Astrocyte (in vitro differentiated cells and primary cell): ENCODE measurements around the gene METTL3. TPM values are rescaled to one million over a fixed set of nuclear protein-coding genes. Genes with fewer than 3 reads are reported as not detected.
A peak's percentile ranks its signal among the peaks of the same experiment; 100 is the strongest.

ENCODE experiments used
- DNase-seq: peaks from one replicate; pipeline ENCODE4 v3.0.0-alpha.2; 2010; ENCODE audit warnings: low read depth
- FAIRE-seq: peaks from 2 replicates; lab custom pipeline; 2011; peaks lifted over from hg19 to GRCh38; lab: Jason Lieb, UNC
- H2AFZ ChIP-seq: 2 replicates; pipeline ENCODE4 v1.6.0; 2012; ENCODE audit warnings: low read depth, low read length, inconsistent platforms
- H3K27ac ChIP-seq: 2 replicates; pipeline ENCODE4 v1.5.1; 2011; ENCODE audit warnings: low read depth, low read length, inconsistent platforms
- H3K27me3 ChIP-seq: 2 replicates; pipeline ENCODE4 v1.6.0; 2011; ENCODE audit warnings: low read length, inconsistent platforms; ENCODE audit not compliant: insufficient read depth
- H3K36me3 ChIP-seq: 2 replicates; pipeline ENCODE4 v1.5.1; 2011; ENCODE audit warnings: low read length, inconsistent platforms; ENCODE audit not compliant: insufficient read depth
- H3K4me1 ChIP-seq: 2 replicates; pipeline ENCODE4 v1.5.1; 2011; ENCODE audit warnings: low read length, inconsistent platforms; ENCODE audit not compliant: insufficient read depth
- H3K4me2 ChIP-seq: 2 replicates; pipeline ENCODE4 v1.6.0; 2012; ENCODE audit warnings: low read length, inconsistent platforms
- H3K4me3 ChIP-seq: 2 replicates; pipeline ENCODE4 v1.5.1; 2011; ENCODE audit warnings: low read depth, mild to moderate bottlenecking, low read length, inconsistent platforms; ENCODE audit not compliant: insufficient read depth
- H3K79me2 ChIP-seq: 2 replicates; pipeline ENCODE4 v1.6.0; 2012; ENCODE audit warnings: mild to moderate bottlenecking, low read length, inconsistent platforms; ENCODE audit not compliant: insufficient read depth
- H3K9ac ChIP-seq: 2 replicates; pipeline ENCODE4 v1.6.0; 2012; ENCODE audit warnings: mild to moderate bottlenecking, low read length, inconsistent platforms
- H3K9me3 ChIP-seq: 2 replicates; pipeline ENCODE4 v1.5.1; 2012; ENCODE audit warnings: low read depth, mild to moderate bottlenecking, low read length, inconsistent platforms; ENCODE audit not compliant: insufficient read depth
- H4K20me1 ChIP-seq: 2 replicates; pipeline ENCODE4 v1.6.0; 2012; ENCODE audit warnings: low read length, inconsistent platforms; ENCODE audit not compliant: insufficient read depth
- H3K27ac Mint-ChIP-seq: one replicate; pipeline ENCODE4 v1.8.0; 2021; ENCODE audit warnings: mild to moderate bottlenecking, mixed read lengths; ENCODE audit not compliant: unreplicated experiment
- H3K27me3 Mint-ChIP-seq: one replicate; pipeline ENCODE4 v1.8.0; 2021; ENCODE audit warnings: low read depth, mixed read lengths; ENCODE audit not compliant: unreplicated experiment
- H3K36me3 Mint-ChIP-seq: one replicate; pipeline ENCODE4 v1.8.0; 2021; ENCODE audit warnings: low read depth, mixed read lengths; ENCODE audit not compliant: unreplicated experiment
- H3K4me1 Mint-ChIP-seq: one replicate; pipeline ENCODE4 v1.8.0; 2021; ENCODE audit warnings: low read depth, mixed read lengths; ENCODE audit not compliant: unreplicated experiment
- H3K4me3 Mint-ChIP-seq: one replicate; pipeline ENCODE4 v1.8.0; 2021; ENCODE audit warnings: mild to moderate bottlenecking, moderate library complexity, mixed read lengths; ENCODE audit not compliant: unreplicated experiment
- H3K9me3 Mint-ChIP-seq: one replicate; pipeline ENCODE4 v1.8.0; 2021; ENCODE audit warnings: mild to moderate bottlenecking, mixed read lengths; ENCODE audit not compliant: unreplicated experiment
- EZH2 ChIP-seq: IDR thresholded peaks from 2 replicates; pipeline ENCODE4 v1.6.1; 2012; ENCODE audit warnings: mild to moderate bottlenecking, low read length, inconsistent platforms; ENCODE audit not compliant: insufficient read depth
- total RNA-seq: library from RNA; stranded (reverse); gene quantifications from 2 replicates; pipeline ENCODE4 v1.2.1, GENCODE V29; 2021
- TF ChIP-seq, protein P1 (sequence below): IDR thresholded peaks from 2 replicates; pipeline ENCODE4 v1.5.1; 2011; ENCODE audit warnings: low read depth, mild to moderate bottlenecking, inconsistent platforms, low read length, moderate library complexity; ENCODE audit not compliant: insufficient read depth

METTL3 gene
- total RNA-seq, 1 donor from 2014 or later: 44.0 TPM

DNA sequence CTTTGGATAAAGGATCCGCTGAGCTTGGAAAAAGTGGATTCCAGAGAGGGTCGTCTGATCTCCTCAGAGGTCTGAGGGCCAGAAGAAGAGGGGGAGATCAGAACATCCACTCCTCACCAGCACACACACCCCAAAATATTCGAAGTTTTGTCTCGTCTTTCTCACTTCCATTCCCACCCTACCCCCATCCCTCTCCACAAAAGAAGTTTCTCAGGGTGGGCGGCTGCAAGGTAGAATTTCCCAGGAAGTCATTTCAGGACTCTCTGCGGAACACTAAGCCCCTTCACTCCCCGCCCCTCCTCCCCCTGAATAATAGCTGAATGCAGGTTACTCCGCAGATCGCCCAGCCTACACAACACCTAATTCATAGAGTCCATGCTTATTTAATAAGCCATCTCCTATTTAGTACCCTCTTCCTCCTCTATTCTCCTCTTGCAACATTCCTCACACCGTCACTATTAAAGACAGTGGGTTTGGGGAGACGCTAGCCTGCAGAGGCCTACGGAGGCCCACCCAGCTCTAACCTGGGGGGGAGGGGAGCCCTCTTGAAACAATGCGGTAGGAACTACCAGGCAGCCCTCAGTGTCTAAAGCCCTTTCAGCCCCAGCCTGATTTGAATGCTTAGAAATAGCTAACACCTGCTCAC lies 15.7 kb upstream of the METTL3 start:
- Histone ChIP-seq H2AFZ (peak overlapping the region; percentile 72), H3K27me3 (peaks cover 3% of the 10 kb centered on the region), H3K36me3 (no peaks in the 10 kb centered on the region), H3K9me3 (no peaks in the 10 kb centered on the region), H3K9ac (peak overlapping the region; percentile 84), H3K4me2 (peak overlapping the region; percentile 91), H3K79me2 (peaks cover 4% of the 10 kb centered on the region), H4K20me1 (no peaks in the 10 kb centered on the region), H3K27ac (no peak overlapping the region), H3K4me3 (peak overlapping the region; percentile 60), H3K4me1 (peaks cover 7% of the 10 kb centered on the region)
- Mint-ChIP-seq H3K27me3 (no peaks in the 10 kb centered on the region), H3K4me1 (peaks cover 17% of the 10 kb centered on the region), H3K36me3 (peaks cover 18% of the 10 kb centered on the region), H3K4me3 (peak overlapping the region; percentile 91), H3K27ac (no peak overlapping the region), H3K9me3 (peaks cover 2% of the 10 kb centered on the region)
- no peak for DNase-seq
- TF ChIP-seq, protein P1, sequence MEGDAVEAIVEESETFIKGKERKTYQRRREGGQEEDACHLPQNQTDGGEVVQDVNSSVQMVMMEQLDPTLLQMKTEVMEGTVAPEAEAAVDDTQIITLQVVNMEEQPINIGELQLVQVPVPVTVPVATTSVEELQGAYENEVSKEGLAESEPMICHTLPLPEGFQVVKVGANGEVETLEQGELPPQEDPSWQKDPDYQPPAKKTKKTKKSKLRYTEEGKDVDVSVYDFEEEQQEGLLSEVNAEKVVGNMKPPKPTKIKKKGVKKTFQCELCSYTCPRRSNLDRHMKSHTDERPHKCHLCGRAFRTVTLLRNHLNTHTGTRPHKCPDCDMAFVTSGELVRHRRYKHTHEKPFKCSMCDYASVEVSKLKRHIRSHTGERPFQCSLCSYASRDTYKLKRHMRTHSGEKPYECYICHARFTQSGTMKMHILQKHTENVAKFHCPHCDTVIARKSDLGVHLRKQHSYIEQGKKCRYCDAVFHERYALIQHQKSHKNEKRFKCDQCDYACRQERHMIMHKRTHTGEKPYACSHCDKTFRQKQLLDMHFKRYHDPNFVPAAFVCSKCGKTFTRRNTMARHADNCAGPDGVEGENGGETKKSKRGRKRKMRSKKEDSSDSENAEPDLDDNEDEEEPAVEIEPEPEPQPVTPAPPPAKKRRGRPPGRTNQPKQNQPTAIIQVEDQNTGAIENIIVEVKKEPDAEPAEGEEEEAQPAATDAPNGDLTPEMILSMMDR: no peak
- no peak for TF ChIP-seq EZH2
- FAIRE-seq: no peak

DNA sequence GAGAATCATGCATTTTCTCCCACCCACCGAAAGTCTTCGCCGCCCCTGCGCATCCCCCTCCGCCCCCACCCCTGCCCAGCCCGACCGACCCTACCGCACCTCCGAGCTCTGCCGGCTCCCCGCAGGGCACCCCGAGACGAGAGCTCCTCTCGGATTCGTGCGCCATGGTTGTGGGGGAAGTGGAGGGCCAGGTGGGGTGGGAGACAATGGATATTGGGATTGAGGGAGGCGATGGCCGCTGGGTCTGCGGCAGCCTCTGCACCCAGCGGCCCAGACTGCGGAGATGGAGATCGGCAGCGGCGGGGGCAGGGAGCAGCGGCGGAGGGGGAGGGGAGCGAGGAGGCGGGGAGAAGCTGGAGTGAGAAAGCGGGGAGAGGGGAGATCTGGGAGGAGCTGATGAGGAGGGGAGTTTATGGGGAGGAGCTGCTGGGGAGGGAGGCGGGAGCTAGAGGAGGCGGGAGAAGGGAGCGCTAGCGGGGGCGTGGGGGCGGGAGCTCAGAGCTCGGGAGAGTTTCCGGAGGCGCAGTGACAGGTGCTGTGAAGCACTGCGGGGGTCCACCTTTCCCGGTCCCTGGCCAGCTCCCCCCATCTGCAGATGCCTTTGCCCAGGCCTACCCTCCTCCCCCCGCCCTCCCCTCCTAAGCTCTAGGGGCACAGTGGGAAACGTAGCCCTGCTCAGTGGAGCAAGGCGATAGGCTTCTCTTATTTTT lies 15.0 kb upstream of the METTL3 start, which contains the start of gene SALL2:
SALL2 (minus strand) TSS at position 385 of the 710 bp plus-strand sequence; CDS start at position 166, 219 bp downstream.
- Histone ChIP-seq H4K20me1 (no peaks in the 10 kb centered on the region), H3K27me3 (peaks cover 3% of the 10 kb centered on the region), H3K79me2 (peaks cover 4% of the 10 kb centered on the region), H3K9me3 (no peaks in the 10 kb centered on the region), H3K4me3 (peak within 1 kb of the TSS; percentile 60), H3K4me2 (peak within 1 kb of the TSS; percentile 91), H2AFZ (peak within 1 kb of the TSS; percentile 72), H3K36me3 (no peaks in the 10 kb centered on the region), H3K27ac (no peak within 1 kb of the TSS), H3K4me1 (peaks cover 14% of the 10 kb centered on the region), H3K9ac (peak within 1 kb of the TSS; percentile 84)
- TF ChIP-seq, protein P1: no peak
- no peak for TF ChIP-seq EZH2
- FAIRE-seq (no peak), DNase-seq (peak; percentile 63)
- Mint-ChIP-seq H3K4me3 (peak within 1 kb of the TSS; percentile 91), H3K4me1 (peaks cover 24% of the 10 kb centered on the region), H3K27ac (peak within 1 kb of the TSS; percentile 84), H3K9me3 (peaks cover 2% of the 10 kb centered on the region), H3K27me3 (no peaks in the 10 kb centered on the region), H3K36me3 (peaks cover 18% of the 10 kb centered on the region)
